Heart left ventricle (tissue), 13 donors: ENCODE measurements around the gene CLRN3.
A peak's percentile ranks its signal among the peaks of the same experiment; 100 is the strongest.

ENCODE experiments used
- CTCF ChIP-seq, 12 donors: fragments of 200-600 bp; sonication (generic) in 4 of 12; IDR thresholded peaks; one replicate each; pipeline versions ENCODE4 v1.5.0 to v1.8.0; 2018 to 2022; ENCODE audit warnings: antibody characterized with exemption in 12 of 12, mild to moderate bottlenecking in 5 of 12
- POLR2A ChIP-seq, 2 donors: fragments of 450-650 bp; IDR thresholded peaks; one replicate each; pipeline ENCODE4 v1.6.1; 2017; ENCODE audit warnings: antibody characterized with exemption in 2 of 2, mild to moderate bottlenecking in 2 of 2, moderate library complexity in 2 of 2
- donor health status: ischemic (EF 13 %, LVEDD 7.1; RV severe dilation, severe dysfunction).
- donor health status: DM: no; HTN: yes; CAD: no.
- donor health status: DM: no; HTN: no; CAD: no.
- donor health status: ischemic (EF 25% LVEDD 6.9; RV normal size, moderate dysfunction).
- donor health status: ischemic (EF 25% LVEDD 5.7; RV mildly dilated, moderate dysfunction).
- donor health status: ischemic (EF 35%, LVEDD 5.7; RV mildly dilated, moderate dysfunction).
- donor health status: nonischemic (EF 11% LVEDD 7.7; RV severe dilation, severe dysfunction).
- donor health status: DM: yes; HTN: yes; CAD: no.
- donor health status: PGD.
- donor health status: ischemic (EF 29% LVEDD 5.4; RV normal size, mild dysfunction).
- donor health status: nonischemic (EF 23%, LVEDD 6.1; RV moderate dilation, normal function).

- peak in 3 of 12 donors; percentile 8 to 25 (median 14) for TF ChIP-seq CTCF (IDR thresholded peaks at IDR 0.05)
- no peak for TF ChIP-seq POLR2A (IDR thresholded peaks at IDR 0.05)
Measured at GRCh38 chr10:127872871-127873600, 19.7 kb downstream of the CLRN3 start.
